ENCODE data around the gene ZFAND3.

- TF ChIP-seq CTCF (IDR thresholded peaks at IDR 0.05; ENCODE audit: borderline replicate concordance, extremely low read depth, low read length, poor library complexity, severe bottlenecking) (no peak), EZH2 (IDR thresholded peaks at IDR 0.05; ENCODE audit: borderline replicate concordance, low read depth, low read length, severe bottlenecking) (no peak)
These were observed 272.1 kb downstream of the ZFAND3 start for GRCh38 chr6:38091613-38092012.
